NCI-H2029 (cell line): Measurements from ENCODE around the gene MTCH2.

Experiments used
- DNase-seq: peaks from one replicate; lab custom pipeline; 2025; lab: John Stamatoyannopoulos, UW

MTCH2 gene

DNA sequence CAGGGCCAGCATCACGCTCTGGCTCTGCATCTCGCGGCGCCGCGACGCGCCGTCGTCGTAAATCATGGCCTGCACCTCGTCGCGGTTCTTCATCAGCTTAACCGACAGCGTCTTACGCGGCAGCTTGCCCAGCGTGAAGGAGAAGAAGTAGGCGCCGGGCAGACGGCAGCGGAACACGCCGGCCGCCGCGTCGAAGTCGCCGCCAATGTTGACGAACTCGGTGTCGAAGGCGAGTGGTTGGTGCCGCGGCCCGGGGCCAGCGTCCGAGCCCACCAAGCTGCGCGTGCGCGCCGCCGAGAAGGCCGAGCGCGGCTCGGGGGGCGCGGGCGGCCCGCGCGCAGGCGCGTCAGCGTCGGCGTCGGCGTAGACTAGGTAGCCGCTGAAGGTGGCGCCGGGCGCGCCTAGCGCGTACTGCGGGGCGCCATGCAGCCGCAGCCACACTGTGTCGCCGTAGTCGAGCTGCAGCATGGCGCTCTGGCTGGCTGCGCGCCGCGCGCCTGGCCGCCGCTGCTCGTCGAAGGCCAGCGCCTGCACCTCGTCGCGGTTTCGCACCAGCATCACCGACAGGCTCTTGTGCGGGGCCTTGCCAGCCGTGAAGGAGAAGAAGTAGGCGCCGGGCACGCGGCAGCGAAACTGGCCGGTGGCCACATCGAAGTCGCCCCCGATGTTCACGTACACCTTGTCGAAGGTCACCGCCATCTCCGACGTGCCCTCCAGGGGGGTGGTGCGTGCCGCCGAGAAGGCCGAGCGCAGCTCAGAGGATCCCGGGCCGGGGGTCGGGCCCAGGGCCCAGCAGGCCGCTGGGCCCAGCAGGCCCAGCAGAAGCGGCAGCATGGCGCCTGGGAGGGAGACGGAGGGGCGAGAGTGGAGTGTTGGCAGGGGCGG, 52.1 kb downstream of the MTCH2 start:
- no peak for DNase-seq

- no peak for DNase-seq
Measured at GRCh38 chr11:47589584-47589976, 52.8 kb downstream of the MTCH2 start.

GRCh38 chr11:47589118-47589517, 53.2 kb downstream of the MTCH2 start:
- no peak for DNase-seq

GRCh38 chr11:47587723-47588326, 54.5 kb downstream of the MTCH2 start:
- no peak for DNase-seq

DNA sequence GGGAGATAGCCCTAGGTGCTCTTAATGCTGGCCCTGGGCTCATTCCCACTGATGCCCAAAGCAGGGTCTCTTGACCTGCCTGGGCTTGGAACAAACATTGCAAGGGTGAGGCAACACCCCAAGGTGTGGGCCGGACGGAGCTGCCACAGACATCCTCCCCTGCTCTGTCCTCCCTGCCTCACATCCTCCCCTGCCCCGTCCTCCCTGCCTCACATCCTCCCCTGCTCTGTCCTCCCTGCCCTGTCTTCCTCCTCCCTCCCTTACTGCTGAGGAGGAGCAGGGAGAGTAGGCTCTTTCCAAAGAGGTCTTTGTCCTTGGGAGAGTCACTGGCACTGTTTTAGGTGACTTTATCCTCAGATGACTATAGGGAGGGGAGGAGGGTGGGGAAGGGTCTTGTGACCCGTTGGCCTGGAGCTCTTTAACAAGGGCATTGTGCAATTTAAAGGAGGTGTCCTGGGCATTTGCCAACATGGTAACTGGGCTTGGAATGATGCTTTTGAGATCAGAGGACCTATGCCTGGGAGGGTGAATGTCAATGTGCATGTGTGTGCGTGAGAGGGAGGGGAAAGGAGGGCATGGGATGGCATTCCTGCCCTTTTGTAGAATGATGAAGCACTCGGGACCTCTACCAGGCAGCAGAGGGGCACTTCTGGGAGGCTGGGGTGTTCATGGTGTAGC, 55.2 kb downstream of the MTCH2 start:
- DNase-seq, result no peak

GRCh38 chr11:47586098-47586855, 56.1 kb downstream of the MTCH2 start, which contains the start of gene FAM180B:
TSS of gene FAM180B (plus strand) at chr11:47586678. CDS start at chr11:47586769, 91 bp downstream.
- DNase-seq, result no peak

- DNase-seq, result no peak
Measured at GRCh38 chr11:47583844-47584243, 58.5 kb downstream of the MTCH2 start.

DNA sequence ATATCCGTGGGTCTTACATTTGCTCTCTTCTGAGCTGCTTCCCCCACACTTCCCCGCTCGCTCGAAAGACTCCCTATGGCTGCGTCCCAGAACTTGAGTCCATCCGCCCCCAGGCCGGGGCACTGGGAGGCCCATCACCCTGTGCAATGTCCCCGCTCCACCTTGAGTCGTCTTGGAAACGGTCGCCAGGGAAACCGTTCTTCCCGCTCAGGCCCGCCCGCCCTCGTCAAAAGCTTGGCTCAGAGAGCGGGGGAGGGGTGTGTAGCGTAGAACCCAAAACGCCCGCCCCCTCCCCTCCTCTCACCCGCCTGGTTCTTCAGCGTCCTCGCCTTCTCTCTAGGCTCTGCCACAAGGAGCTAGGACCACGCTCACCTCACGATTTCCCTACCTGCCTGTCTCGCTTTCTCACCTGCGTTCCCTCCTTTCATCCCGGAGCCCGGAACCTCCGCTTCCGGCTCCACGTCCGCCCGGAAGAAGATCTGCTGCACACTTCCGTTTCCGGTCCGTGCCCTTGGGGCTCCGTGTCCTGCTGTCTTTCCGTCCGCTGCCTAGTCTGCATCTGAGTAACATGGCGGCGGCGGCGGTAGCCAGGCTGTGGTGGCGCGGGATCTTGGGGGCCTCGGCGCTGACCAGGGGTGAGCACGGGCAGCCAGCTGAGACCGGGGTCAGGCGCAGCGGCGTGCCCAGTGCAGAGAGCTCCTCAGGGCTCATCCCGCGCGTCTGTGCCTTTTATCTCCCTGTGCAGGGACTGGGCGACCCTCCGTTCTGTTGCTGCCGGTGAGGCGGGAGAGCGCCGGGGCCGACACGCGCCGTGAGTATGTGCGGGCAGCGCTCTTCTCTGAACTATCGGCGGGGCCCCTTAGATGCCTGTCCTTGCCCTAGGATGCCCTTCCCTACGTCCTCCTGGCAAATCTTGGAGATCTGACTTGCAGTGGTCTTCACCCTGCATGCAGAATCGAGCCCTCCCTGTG, 63.5 kb downstream of the MTCH2 start, which contains the start of the genes KBTBD4 and NDUFS3:
TSS of gene KBTBD4 (minus strand) at position 447 of the 971 bp plus-strand sequence. CDS start at position 428, 19 bp downstream.
TSS of gene NDUFS3 (plus strand) at position 551 of the 971 bp plus-strand sequence. CDS start at position 569, 18 bp downstream.
- DNase-seq, result peak; percentile 81

GRCh38 chr11:47577460-47578041, 64.8 kb downstream of the MTCH2 start:
- DNase-seq, result no peak

DNA sequence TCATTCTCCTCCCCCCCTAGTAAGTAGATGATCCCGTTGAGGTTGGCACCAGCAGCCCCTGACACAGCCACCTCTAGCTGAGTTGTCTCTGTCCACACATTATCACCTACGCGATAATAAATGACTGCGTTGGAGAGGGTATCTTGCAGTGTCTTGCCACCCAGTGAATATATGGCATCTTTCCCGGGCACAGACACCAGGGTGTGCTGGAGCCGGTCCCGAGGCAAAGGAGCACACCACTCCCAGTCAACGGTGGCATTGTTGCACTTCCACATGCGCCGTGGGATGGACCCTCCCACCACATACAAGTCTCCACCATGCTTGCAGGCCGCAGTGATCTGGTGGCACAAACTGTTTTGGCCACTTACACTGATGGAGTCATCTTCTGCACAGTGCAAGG, 69.0 kb downstream of the MTCH2 start:
- no peak for DNase-seq

DNA sequence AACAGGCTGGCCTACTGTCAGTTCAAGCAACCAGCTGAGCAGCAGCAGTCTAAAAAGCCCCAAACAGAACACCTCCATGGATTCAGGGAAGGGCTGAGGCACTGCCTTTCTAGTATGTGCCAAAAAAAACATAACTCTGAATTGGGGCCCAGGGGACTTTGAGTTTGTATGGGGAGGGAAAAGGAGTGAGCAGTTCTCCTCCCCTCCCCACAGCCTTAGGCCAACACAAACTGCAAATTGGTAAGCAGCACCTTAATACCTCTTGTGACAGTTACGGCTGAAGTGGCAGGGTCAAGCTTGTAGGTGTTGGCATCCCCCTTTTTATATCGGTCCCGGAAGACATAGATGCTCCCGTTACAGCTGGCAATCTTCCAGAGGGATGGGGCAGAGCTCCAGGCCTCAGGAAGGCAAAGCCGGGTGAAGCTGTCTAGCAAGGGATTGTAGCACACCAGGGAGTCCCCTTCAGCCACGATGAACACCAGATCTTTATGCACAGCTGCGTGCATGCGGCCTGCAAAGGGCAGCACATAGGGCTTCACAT, 69.6 kb downstream of the MTCH2 start:
- no peak for DNase-seq

DNA sequence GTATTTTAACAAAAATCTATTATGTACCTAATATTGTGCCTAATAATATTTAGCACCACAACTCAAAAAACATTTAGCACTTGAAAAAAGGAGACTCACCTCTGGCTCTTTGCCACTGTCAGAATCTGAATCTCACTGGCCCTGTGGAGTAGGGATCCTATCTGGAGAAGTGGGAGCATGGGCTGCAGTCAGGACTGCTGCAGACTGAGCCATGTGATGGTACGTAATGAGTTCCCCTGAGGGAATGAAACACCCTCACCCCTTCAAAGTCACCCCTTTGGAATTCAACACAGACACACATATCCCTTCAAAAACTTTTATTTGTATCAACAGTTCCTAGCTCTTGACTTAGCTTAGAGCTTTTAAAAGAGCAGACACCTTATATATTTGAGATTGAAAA, 70.5 kb downstream of the MTCH2 start:
- DNase-seq, result no peak

- DNase-seq, result no peak
Measured at GRCh38 chr11:47571357-47571729, 71.0 kb downstream of the MTCH2 start.

GRCh38 chr11:47570651-47571356, 71.6 kb downstream of the MTCH2 start:
- DNase-seq, result no peak

DNA sequence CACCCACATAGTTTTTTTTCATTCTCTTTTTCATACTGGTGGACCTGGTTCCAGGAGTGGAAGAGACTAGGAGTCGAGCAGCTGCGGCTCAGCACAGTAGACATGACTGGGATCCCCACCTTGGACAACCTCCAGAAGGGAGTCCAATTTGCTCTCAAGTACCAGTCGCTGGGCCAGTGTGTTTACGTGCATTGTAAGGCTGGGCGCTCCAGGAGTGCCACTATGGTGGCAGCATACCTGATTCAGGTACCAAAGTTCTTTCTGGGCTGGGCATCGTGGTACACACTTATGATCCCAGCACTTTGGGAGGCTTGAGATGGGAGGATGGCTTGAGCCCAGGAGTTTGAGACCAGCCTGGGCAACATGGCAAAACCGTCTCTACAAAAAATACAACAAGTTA, 72.7 kb downstream of the MTCH2 start:
- no peak for DNase-seq
